GM12892 (cell line): ENCODE data around the gene HSPA12B.

ENCODE experiments used
- POLR2A ChIP-seq: IDR thresholded peaks from 2 replicates; pipeline ENCODE4 v1.6.1; 2011; ENCODE audit warnings: low read depth, low read length, control low read depth
- POLR2AphosphoS5 ChIP-seq: IDR thresholded peaks from 2 replicates; pipeline ENCODE4 v1.6.1; 2011; ENCODE audit warnings: low read depth, low read length, control low read depth

- TF ChIP-seq POLR2A (no peak), POLR2AphosphoS5 (no peak)
Observed at GRCh38 chr20:3730803-3731672, 1.4 kb upstream of the HSPA12B start.
